Measurements from ENCODE around the gene TRIP4. TPM values are rescaled to one million over a fixed set of nuclear protein-coding genes. Genes with fewer than 3 reads are reported as not detected.
A peak's percentile ranks its signal among the peaks of the same experiment; 100 is the strongest.

The TRIP4 gene
- total and polyA plus RNA-seq, 2 of the 8 experiments (the other 6 are each of a cell fraction or from before 2014, with no cell fraction given), result 6.2 to 18.9 TPM

DNA sequence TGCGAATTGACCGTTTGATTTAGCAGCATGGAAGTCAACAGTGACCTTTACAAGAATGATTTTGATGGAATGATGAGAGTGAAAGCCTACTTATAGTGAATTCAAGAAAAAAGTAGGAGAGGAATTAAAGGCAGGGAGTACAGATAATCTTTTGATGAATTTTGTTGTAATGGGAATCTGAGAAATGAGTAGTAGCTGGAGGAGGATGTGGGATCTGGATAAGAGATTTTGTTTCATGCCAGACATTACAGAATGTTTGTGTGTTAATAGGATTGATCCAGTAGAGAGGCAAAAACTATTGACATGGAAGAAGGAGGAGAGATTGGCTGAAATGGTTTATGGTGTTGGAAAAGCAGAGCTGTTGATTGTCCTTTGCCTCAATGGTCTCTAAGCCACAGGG lies 55.4 kb downstream of the TRIP4 start:
- peak overlapping the region; percentile 69 for H3K56ac ChIP-seq (replicated peaks; ENCODE audit: insufficient read length, low read depth, low read length)
- no peak overlapping the region for H3K4me3 ChIP-seq (ENCODE audit: extremely low read depth in 1 of 4, insufficient read depth in 2 of 4, low read depth in 3 of 4, low read length in 4 of 4)
- no peak overlapping the region for H2BK15ac ChIP-seq (ENCODE audit: low read length)
- no peaks in the 10 kb centered on the region for H3K79me2 ChIP-seq (ENCODE audit: control insufficient read depth in 1 of 2, insufficient read depth in 2 of 2, low read length in 2 of 2)
- H3K4ac ChIP-seq (replicated peaks; ENCODE audit: insufficient read length, low read depth, low read length), result no peak overlapping the region
- no peak overlapping the region for H2BK120ac ChIP-seq (replicated peaks; ENCODE audit: low read depth, low read length)
- H2BK20ac ChIP-seq (ENCODE audit: low read length), result no peak overlapping the region
- H3K23ac ChIP-seq (ENCODE audit: insufficient read length), result no peak overlapping the region
- H4K20me1 ChIP-seq (replicated peaks in 1 of 2; ENCODE audit: control insufficient read depth in 1 of 2, insufficient read depth in 2 of 2, low read length in 2 of 2), result no peaks in the 10 kb centered on the region
- H3K4me2 ChIP-seq (ENCODE audit: insufficient read depth in 1 of 2, low read depth in 2 of 2, low read length in 2 of 2), result no peak overlapping the region
- H3K23me2 ChIP-seq (ENCODE audit: low read depth, low read length), result no peaks in the 10 kb centered on the region
- TF ChIP-seq SRF (IDR thresholded peaks at IDR 0.05; ENCODE audit: low read depth, low read length) (no peak), POLR2A (IDR thresholded peaks at IDR 0.05; ENCODE audit: control extremely low read depth in 1 of 2, low read depth in 2 of 2, low read length in 2 of 2) (no peak), HDAC6 (IDR thresholded peaks at IDR 0.05; ENCODE audit: low read depth, low read length) (no peak), GTF2F1 (IDR thresholded peaks at IDR 0.05; ENCODE audit: borderline replicate concordance, low read depth, low read length) (no peak)
- no peak overlapping the region for H4K8ac ChIP-seq (ENCODE audit: extremely low read depth, insufficient read depth, low read length)
- no peak overlapping the region for H4K5ac ChIP-seq (ENCODE audit: insufficient read length, low read depth, low read length)
- ChIA-PET CTCF (ENCODE audit: partially characterized antibody) (interaction anchor here (0.6 to 1.2 kb wide), 4 partner anchors 12 to 239 kb away, joined by 3 to 4 read pairs (median 3); no protein-coding TSS in a partner anchor), POLR2A (ENCODE audit: partially characterized antibody) (interaction anchor here (1.0 kb wide), 1 partner anchor 262 kb away, joined by 3 read pairs; no protein-coding TSS in a partner anchor)
- no peak overlapping the region for H2AFZ ChIP-seq (ENCODE audit: low read length)
- H3K18ac ChIP-seq (ENCODE audit: extremely low read depth, low read length), result no peak overlapping the region
- FAIRE-seq, result no peak
- no peaks in the 10 kb centered on the region for H3K9me3 ChIP-seq (ENCODE audit: insufficient read depth in 2 of 2, low read depth in 1 of 2, low read length in 1 of 2)
- H3K36me3 ChIP-seq (ENCODE audit: control insufficient read depth in 2 of 4, insufficient read depth in 4 of 4, low read length in 3 of 4), result peaks cover 0 to 5% (median 0%) of the 10 kb centered on the region in 4 experiments; a peak in 2 of 8 replicates
- H3K9ac ChIP-seq (replicated peaks in 1 of 4; ENCODE audit: extremely low read depth in 1 of 4, low read depth in 3 of 4, low read length in 3 of 4), result no peak overlapping the region
- WGBS, 2 experiments (ENCODE audit: extremely low coverage in 1 of 2, insufficient coverage in 1 of 2, insufficient read length in 1 of 2, insufficient replicate concordance in 2 of 2, low coverage in 1 of 2, low lambda C conversion rate in 2 of 2, missing lambda C conversion rate in 1 of 2), result 89% methylated on average over 2 of the region's 2 CpGs; no CpG with 5 or more reads in 1 of the 2 experiments
- H3K14ac ChIP-seq (ENCODE audit: insufficient read length), result no peak overlapping the region
- H2AK5ac ChIP-seq (ENCODE audit: low read depth, low read length), result no peak overlapping the region
- H3K79me1 ChIP-seq (ENCODE audit: low read depth, low read length), result no peaks in the 10 kb centered on the region
- H2BK5ac ChIP-seq (ENCODE audit: low read depth, low read length), result no peak overlapping the region
- no peaks in the 10 kb centered on the region for H3K27me3 ChIP-seq (replicated peaks in 1 of 4; ENCODE audit: control insufficient read depth in 3 of 4, extremely low read depth in 1 of 4, insufficient read depth in 3 of 4, low read length in 3 of 4)
- DNase-seq (ENCODE audit: low read depth in 1 of 2, low spot score in 2 of 2), result no peak
- H2BK12ac ChIP-seq (ENCODE audit: low read depth, low read length), result no peak overlapping the region
- H3K27ac ChIP-seq (ENCODE audit: low read depth, low read length), result no peak overlapping the region
- H3K4me1 ChIP-seq (replicated peaks in 1 of 4; ENCODE audit: control insufficient read depth in 3 of 4, insufficient read depth in 4 of 4, low read length in 3 of 4), result no peaks in the 10 kb centered on the region
- no peak overlapping the region for H4K91ac ChIP-seq (replicated peaks; ENCODE audit: insufficient read length, low read length)
